ENCODE results near the gene RBSN. TPM values are rescaled to one million over a fixed set of nuclear protein-coding genes. Genes with fewer than 3 reads are reported as not detected.

RBSN gene
- total RNA-seq, 2 donors from 2014 or later, result 23.3 to 25.2 TPM

DNA sequence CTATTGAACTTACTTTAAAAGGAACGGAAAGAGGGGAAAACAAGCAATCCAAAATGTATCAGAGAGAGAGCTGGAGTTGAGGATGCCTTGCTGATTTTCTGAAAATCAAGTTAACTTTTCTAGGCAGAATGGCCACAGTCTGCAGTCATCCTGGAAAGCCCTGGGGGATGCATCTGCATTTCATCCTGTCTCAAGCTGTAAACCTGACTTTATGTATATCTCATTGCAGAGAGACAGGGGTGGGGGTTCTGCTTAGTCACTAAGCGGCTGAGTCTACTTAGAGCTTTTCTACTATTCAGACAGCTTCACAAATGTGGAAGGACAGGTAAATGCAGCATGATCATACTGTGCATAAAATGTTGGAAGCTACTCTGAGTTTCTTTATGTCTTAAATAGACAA, 75.2 kb downstream of the RBSN start:
- DNase-seq, result no peak
- H3K27me3 ChIP-seq (ENCODE audit: control insufficient read depth, insufficient read depth, low read length, poor library complexity, severe bottlenecking), result no peaks in the 10 kb centered on the region
- Mint-ChIP-seq H3K36me3 (ENCODE audit: low read depth) (peaks cover 78% of the 10 kb centered on the region), H3K27ac (no peak overlapping the region), H3K9me3 (no peaks in the 10 kb centered on the region), H3K4me1 (no peaks in the 10 kb centered on the region), H3K4me3 (no peak overlapping the region), H3K27me3 (ENCODE audit: insufficient read depth) (no peaks in the 10 kb centered on the region)
- H3K9ac ChIP-seq (ENCODE audit: extremely low read depth, low read length, poor library complexity, severe bottlenecking), result no peak overlapping the region
- no peak overlapping the region for H3K4me3 ChIP-seq (ENCODE audit: low read length)
- 96 to 100% methylated on average over 1 to 2 of the region's 2 CpGs for WGBS, 2 experiments (ENCODE audit: insufficient coverage in 1 of 2, insufficient read length in 1 of 2)
- TF ChIP-seq, protein P1, sequence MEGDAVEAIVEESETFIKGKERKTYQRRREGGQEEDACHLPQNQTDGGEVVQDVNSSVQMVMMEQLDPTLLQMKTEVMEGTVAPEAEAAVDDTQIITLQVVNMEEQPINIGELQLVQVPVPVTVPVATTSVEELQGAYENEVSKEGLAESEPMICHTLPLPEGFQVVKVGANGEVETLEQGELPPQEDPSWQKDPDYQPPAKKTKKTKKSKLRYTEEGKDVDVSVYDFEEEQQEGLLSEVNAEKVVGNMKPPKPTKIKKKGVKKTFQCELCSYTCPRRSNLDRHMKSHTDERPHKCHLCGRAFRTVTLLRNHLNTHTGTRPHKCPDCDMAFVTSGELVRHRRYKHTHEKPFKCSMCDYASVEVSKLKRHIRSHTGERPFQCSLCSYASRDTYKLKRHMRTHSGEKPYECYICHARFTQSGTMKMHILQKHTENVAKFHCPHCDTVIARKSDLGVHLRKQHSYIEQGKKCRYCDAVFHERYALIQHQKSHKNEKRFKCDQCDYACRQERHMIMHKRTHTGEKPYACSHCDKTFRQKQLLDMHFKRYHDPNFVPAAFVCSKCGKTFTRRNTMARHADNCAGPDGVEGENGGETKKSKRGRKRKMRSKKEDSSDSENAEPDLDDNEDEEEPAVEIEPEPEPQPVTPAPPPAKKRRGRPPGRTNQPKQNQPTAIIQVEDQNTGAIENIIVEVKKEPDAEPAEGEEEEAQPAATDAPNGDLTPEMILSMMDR (conservative IDR thresholded peaks at IDR 0.05), result no peak
- H3K9me3 ChIP-seq (ENCODE audit: control insufficient read depth, low read length), result no peaks in the 10 kb centered on the region
- no peak overlapping the region for H3K27ac ChIP-seq (ENCODE audit: low read depth, low read length)
- H3K4me1 ChIP-seq (ENCODE audit: control insufficient read depth, insufficient read depth, low read length), result no peaks in the 10 kb centered on the region
- peaks cover 87% of the 10 kb centered on the region for H3K36me3 ChIP-seq (ENCODE audit: control insufficient read depth, insufficient read depth, low read length)

DNA sequence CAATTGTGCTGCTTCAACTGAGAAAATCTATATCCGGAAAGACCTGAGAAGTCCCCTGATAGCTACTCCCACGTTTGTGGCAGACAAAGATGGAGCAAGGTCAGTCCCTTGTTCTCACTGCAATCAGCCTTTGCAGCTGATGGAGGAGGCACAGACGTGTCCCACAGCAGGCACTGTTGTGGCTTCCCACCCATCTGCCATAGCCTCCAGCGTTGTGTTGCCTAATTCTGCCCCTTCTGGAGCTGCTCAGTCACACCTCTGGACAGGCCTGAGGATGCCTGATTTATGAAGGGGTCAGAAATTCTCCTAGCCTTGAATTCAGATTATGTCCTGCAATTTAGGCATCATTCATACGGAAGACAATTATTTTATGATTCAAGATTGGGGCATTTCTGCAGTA, 75.7 kb downstream of the RBSN start:
- H3K36me3 Mint-ChIP-seq (ENCODE audit: low read depth), result peaks cover 76% of the 10 kb centered on the region

More for the DNA sequence above, 75.7 kb downstream of the RBSN start:
- Histone ChIP-seq H3K36me3 (ENCODE audit: control insufficient read depth, insufficient read depth, low read length) (peaks cover 86% of the 10 kb centered on the region), H3K27me3 (ENCODE audit: control insufficient read depth, insufficient read depth, low read length, poor library complexity, severe bottlenecking) (no peaks in the 10 kb centered on the region), H3K4me1 (ENCODE audit: control insufficient read depth, insufficient read depth, low read length) (no peaks in the 10 kb centered on the region), H3K27ac (ENCODE audit: low read depth, low read length) (no peak overlapping the region), H3K9ac (ENCODE audit: extremely low read depth, low read length, poor library complexity, severe bottlenecking) (no peak overlapping the region), H3K9me3 (ENCODE audit: control insufficient read depth, low read length) (no peaks in the 10 kb centered on the region), H3K4me3 (ENCODE audit: low read length) (no peak overlapping the region)
- TF ChIP-seq, protein P1 (conservative IDR thresholded peaks at IDR 0.05), result no peak
- H3K4me1 Mint-ChIP-seq, result no peaks in the 10 kb centered on the region
- no peaks in the 10 kb centered on the region for H3K9me3 Mint-ChIP-seq
- DNase-seq, result no peak
- WGBS, 2 experiments (ENCODE audit: insufficient coverage in 1 of 2, insufficient read length in 1 of 2), result 86 to 92% methylated on average over 4 to 5 of the region's 5 CpGs
- H3K27ac Mint-ChIP-seq, result no peak overlapping the region
- no peaks in the 10 kb centered on the region for H3K27me3 Mint-ChIP-seq (ENCODE audit: insufficient read depth)
- no peak overlapping the region for H3K4me3 Mint-ChIP-seq

Other genes starting within 250 kb of the RBSN start
- 10 to 100 TPM; 54.4 to 60.8 TPM for gene NR2C2, start 151.6 kb downstream of the RBSN start, total RNA-seq
- gene MRPS25, start 33.8 kb downstream of the RBSN start, total RNA-seq, result 100 to 1,000 TPM in 1 of 2 donors, 10 to 100 TPM in 1; 64.1 to 101 TPM
- 10 to 100 TPM; 32.6 to 41.2 TPM for gene CAPN7, start 107.1 kb upstream of the RBSN start, total RNA-seq
- 10 to 100 TPM; 25.8 to 30.3 TPM for gene SH3BP5, start 233.4 kb upstream of the RBSN start, total RNA-seq